Left ventricle myocardium superior (tissue), 1 donor: ENCODE data around the gene VWA5B1. TPM values are rescaled to one million over a fixed set of nuclear protein-coding genes. Genes with fewer than 3 reads are reported as not detected.

Experiments
- ATAC-seq: fragments of 200-7000 bp; cut with Tn5 transposase; one replicate; pipeline ENCODE4 v1.9.1; 2020; ENCODE audit warnings: mild to moderate bottlenecking, moderate library complexity
- DNase-seq: peaks from one replicate; pipeline ENCODE4 v3.0.0-alpha.2; 2020
- intact Hi-C: fragments of 100-400 bp; cut with micrococcal nuclease; formaldehyde crosslinking; loops from one replicate; pipeline ENCODE4 v1.11.0; 2022
- total RNA-seq: library from RNA; stranded (reverse); fragmentation: NEBNext Ultra II Directional; extraction: Animal tissue kit (Norgen Biotek cat#: 25700); gene quantifications from one replicate; pipeline ENCODE4 v1.2.1, GENCODE V29; 2021
- donor health status: DM: no; HTN: yes; CAD: no; lungs with severe emphysema.

VWA5B1 gene
- total RNA-seq, 1 donor from 2014 or later: not detected

DNA sequence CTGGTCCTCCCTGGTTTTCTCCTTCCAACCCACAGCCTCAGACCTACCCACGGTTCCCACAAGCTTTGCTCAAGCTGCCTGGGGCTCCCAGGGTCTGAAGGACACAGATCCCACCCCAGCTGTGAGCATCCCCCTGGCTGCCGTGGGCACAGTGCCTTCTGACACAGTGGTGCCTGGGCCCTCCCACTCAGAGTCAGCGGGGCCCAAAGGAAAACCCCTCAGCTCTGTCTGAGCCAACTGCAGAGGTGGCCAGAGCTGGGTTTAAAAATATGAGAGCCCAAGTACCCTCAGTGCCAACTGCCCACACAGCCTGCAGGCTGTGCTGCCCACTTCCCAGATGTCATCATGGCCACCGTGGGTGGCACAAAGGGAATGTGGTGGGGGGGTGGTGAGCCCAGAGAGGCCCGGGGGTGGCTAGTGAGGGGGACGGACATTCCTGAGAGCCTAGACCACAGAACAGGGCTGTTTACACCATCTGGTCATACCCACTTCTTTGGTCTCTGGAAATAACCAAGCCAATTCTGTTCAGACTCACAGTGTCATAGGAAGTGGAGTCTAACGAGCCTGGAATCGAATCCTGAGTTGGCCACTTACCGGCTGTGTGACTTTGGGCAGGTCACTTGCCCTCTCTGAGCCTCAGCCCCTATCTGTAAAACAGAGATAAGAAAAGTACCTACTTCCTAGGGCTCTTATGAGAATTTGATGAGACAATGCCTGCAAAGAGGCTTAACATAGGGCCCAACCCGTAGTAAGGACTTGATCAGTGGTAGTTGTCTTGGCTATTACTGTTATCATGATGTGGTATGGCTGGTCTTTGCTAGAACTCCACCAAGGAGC, 109.9 kb downstream of the VWA5B1 start:
- no peak for ATAC-seq
- DNase-seq: no peak
- intact Hi-C loops: no loop called here

DNA sequence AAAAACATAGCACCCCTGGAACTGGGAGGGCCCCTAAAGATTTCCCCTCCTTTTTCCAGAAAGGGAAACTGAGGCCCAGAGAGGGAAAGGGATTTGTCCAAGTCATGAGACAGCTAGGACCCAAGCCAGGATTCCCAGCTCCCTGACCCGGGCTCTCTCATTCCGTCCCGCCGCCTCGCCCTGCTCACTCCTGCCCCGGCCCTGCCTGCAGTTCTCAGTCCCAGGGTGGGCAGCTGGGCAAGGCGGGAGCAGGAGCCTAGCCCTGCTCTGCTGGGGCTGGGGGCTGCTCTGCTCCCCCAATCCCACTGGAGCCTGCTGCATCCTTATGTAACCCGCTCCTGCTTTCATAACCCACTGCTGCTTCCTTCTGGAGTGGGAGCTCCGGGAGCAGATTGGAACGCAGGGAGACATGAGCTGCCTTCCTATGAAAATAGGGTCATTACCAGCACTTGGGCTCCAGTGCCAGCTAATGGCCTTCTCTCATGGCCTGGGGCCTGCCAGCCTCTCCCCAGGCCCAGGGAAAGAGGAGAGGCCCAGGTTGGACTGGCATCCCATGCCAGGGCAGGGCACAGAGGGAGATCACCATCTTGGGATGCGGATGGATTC, 110.8 kb downstream of the VWA5B1 start:
- intact Hi-C loops: no loop called here
- DNase-seq (no peak), ATAC-seq (no peak)

DNA sequence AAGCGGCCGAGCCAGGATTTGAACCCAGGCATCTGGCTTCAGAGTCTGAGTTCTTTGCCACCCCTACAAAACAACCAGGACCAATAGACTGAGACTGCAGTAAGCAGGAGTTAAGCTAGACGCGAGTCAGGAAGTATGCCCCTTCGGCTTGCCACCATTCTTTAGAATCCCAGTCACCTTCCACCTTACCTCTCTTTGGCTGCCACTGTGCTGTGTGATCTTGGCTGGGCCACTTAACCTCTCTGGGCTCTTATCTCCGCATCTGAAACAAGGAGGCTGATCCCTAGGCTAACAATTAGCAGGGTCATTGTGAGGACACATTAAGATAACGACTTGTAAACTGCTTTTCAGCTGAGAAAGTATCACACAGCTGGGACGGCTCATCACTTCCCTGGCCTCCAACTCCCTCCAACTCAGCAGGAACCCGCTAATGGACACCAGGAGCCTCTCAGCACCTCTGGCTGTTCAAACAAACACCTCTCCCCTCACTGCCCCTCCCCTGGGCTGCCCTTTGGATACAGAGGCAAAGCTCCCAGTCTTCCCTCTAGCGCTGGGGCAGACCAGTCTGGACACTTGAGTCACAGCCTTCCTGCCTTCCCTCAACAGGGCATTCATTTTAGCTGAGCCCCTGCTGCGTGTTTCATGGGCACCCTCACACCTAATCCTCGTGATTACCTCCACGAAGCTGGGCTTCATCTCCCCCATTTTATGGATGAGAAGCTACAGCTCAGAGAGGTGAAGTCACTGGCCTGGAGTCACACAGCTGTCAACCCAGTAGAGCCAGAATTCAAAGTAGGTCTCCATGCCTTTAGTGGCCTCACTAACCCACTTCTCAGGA, 112.1 kb downstream of the VWA5B1 start:
- ATAC-seq (no peak), DNase-seq (no peak)
- intact Hi-C loops: no loop called here

DNA sequence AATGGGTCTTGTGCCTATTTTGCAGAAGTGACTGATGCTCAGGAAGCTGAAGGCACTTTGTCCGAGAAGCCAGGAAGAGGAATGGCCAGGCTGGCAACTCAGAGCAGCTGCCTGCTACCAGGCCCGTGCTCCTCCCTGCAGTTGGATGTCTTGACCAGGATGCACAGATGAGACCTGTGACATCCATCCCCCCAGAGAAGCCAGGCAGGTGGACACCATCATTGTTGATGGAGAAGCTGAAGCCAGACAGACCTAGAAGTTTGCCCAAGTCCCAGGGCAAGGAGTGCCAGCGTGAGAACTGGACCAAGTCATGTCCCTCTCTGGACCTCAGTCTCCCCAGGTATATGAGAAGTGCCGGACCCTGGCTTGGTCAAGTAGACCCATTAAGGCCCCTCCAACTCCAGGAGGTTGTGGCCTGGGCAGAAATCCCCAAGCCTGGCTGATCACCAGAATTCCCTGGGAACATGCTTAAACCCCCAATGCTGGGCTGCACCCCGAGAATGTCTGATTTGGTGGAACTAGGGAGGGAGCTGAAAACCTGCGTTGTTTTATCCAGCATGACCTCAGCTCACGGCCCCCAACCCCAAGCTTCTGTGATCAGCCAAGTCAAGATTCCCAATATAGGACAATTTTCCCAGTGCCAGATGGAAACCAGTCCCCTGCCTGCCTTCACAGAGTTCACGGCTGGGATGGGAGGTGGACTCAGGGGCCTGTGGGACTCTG, 112.9 kb downstream of the VWA5B1 start:
- intact Hi-C loops: no loop called here
- DNase-seq (no peak), ATAC-seq (no peak)

DNA sequence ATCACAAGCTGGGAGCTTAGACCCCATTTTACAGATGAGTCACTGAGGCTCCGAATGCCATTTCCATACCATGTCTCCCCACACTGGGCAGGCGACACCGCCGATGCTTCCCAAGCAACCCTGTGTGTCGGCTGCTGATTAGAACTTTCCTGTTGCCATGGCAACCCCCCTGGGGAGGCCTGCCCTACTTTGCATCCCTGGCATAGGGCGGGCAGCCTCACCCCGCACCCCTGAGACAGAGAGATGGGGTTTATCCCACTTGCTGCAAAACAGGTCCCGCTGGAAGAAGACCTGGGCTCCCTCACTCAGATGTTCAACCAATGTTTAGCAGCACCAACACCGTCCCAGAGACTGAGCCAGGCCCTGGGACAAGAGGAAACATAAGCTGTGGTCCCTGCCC, 113.8 kb downstream of the VWA5B1 start:
- ATAC-seq (no peak), DNase-seq (no peak)
- intact Hi-C loops: no loop called here

Other genes starting within 250 kb of the VWA5B1 start
- gene PLA2G5, start 220.7 kb upstream of the VWA5B1 start, total RNA-seq: 47.1 TPM
- not detected for gene PLA2G2D, start 171.3 kb upstream of the VWA5B1 start, total RNA-seq
- not detected for gene PLA2G2F, start 151.6 kb upstream of the VWA5B1 start, total RNA-seq
- gene UBXN10, start 104.8 kb upstream of the VWA5B1 start, total RNA-seq: 0.92 TPM
- not detected for gene PLA2G2C, start 104.4 kb upstream of the VWA5B1 start, total RNA-seq
- gene CAMK2N1, start 195.3 kb downstream of the VWA5B1 start, total RNA-seq: 9.9 TPM
- gene MUL1, start 217.3 kb downstream of the VWA5B1 start, total RNA-seq: 45.0 TPM